HCT116 (cell line): Measurements from ENCODE around the gene AOPEP. TPM values are rescaled to one million over a fixed set of nuclear protein-coding genes. Genes with fewer than 3 reads are reported as not detected.

Source experiments
- ATAC-seq: fragments of 200-7000 bp; cut with Tn5 transposase; 2 replicates; pipeline ENCODE4 v1.9.1; 2020; ENCODE audit warnings: mild to moderate bottlenecking, moderate library complexity
- BruUV-seq: library from RNA; stranded (reverse); fragments of 400-500 nt; replicated peaks from 2 replicates; lab custom pipeline; 2021; lab: Mats Ljungman, UMichigan
- CTCF ChIA-PET: fragments of 300-600 bp; sonication (Branson Sonifier 250); formaldehyde crosslinking; loops from one replicate; lab custom pipeline; 2021; ENCODE audit warnings: antibody characterized with exemption; lab: Charles Lee
- POLR2A ChIA-PET: fragments of 300-600, 350-600 bp; sonication (Branson Sonifier 250); formaldehyde crosslinking; loops from one replicate; lab custom pipeline; 2021; ENCODE audit warnings: antibody characterized with exemption; lab: Charles Lee
- RAD21 ChIA-PET, 2 experiments: fragments of 300-600 bp; sonication (Branson Sonifier 250); formaldehyde crosslinking; loops; one replicate each; lab custom pipeline; 2023; ENCODE audit warnings: low total read pairs in 2 of 2; ENCODE audit not compliant: uncharacterized antibody in 2 of 2, unreplicated experiment in 2 of 2, low non-redundant PET in 1 of 2; lab: Charles Lee
- DNase-seq: peaks from one replicate; pipeline ENCODE4 v3.0.0-alpha.2; 2010; ENCODE audit warnings: low read depth, low spot score
- H2AFZ ChIP-seq: fragments of 200-600 bp; shearing (Covaris generic), sonication (generic); 2 replicates; pipeline ENCODE4 v1.6.1; 2017; ENCODE audit warnings: low read depth, mixed run types, mixed read lengths, antibody characterized with exemption, low read length; ENCODE audit not compliant: poor library complexity, severe bottlenecking
- H3K27ac ChIP-seq: 2 replicates; pipeline ENCODE4 v1.5.1; 2012; ENCODE audit warnings: low read depth, low read length
- H3K27me3 ChIP-seq: fragments of 200-600 bp; sonication (generic); 2 replicates; pipeline ENCODE4 v1.6.1; 2016; ENCODE audit warnings: mixed run types, low read length, mixed read lengths; ENCODE audit not compliant: insufficient read depth
- H3K36me3 ChIP-seq, 2 experiments: fragments of 200-500 bp in 1 of 2; fragments of 200-600 bp in 1 of 2; sonication (Bioruptor generic) in 1 of 2; sonication (generic) in 1 of 2; 2 replicates each; pipeline versions ENCODE4 v1.5.1 to v1.6.1; 2014 to 2016; ENCODE audit warnings: low read length in 2 of 2, inconsistent platforms in 1 of 2, mixed read lengths in 1 of 2, mixed run types in 1 of 2; ENCODE audit not compliant: insufficient read depth in 2 of 2, control insufficient read depth in 1 of 2
- H3K4me1 ChIP-seq, 2 experiments: fragments of 200-600 bp in 1 of 2; sonication (generic) in 1 of 2; 2 replicates each; pipeline versions ENCODE4 v1.5.1 to v1.6.1; 2012 to 2017; ENCODE audit warnings: low read length in 2 of 2, inconsistent platforms in 1 of 2, mild to moderate bottlenecking in 1 of 2, mixed read lengths in 1 of 2, mixed run types in 1 of 2, moderate library complexity in 1 of 2; ENCODE audit not compliant: insufficient read depth in 2 of 2, control insufficient read depth in 1 of 2
- H3K4me2 ChIP-seq: fragments of 200-600 bp; sonication (generic); 2 replicates; pipeline ENCODE4 v1.6.1; 2017; ENCODE audit warnings: mixed run types, low read length, mixed read lengths
- H3K4me3 ChIP-seq, 2 experiments: fragments of 200-600 bp in 1 of 2; sonication (generic) in 1 of 2; replicated peaks in 1 of 2; 2 replicates each; pipeline ENCODE4 v1.5.1; 2011 to 2016; ENCODE audit warnings: low read length in 2 of 2, control low read depth in 1 of 2, low read depth in 1 of 2, mild to moderate bottlenecking in 1 of 2, mixed read lengths in 1 of 2, mixed run types in 1 of 2
- H3K79me2 ChIP-seq: fragments of 200-600 bp; sonication (generic); 2 replicates; pipeline ENCODE4 v1.6.1; 2017; ENCODE audit warnings: mild to moderate bottlenecking, mixed run types, low read length, moderate library complexity, mixed read lengths; ENCODE audit not compliant: insufficient read depth
- H3K9ac ChIP-seq: fragments of 200-600 bp; sonication (generic); 2 replicates; pipeline ENCODE4 v1.6.1; 2016; ENCODE audit warnings: low read length, mixed read lengths
- H3K9me2 ChIP-seq: fragments of 200-600 bp; sonication (generic), shearing (Covaris generic); 2 replicates; pipeline ENCODE4 v1.6.1; 2017; ENCODE audit warnings: mixed run types, mild to moderate bottlenecking, moderate library complexity; ENCODE audit not compliant: insufficient read depth
- H3K9me3 ChIP-seq, 2 experiments: fragments of 200-500 bp in 1 of 2; fragments of 200-600 bp in 1 of 2; sonication (Bioruptor generic) in 1 of 2; sonication (generic) in 1 of 2; 2 replicates each; pipeline ENCODE4 v1.6.1; 2014 to 2017; ENCODE audit warnings: low read length in 2 of 2, mixed read lengths in 2 of 2, inconsistent platforms in 1 of 2, low read depth in 1 of 2, mild to moderate bottlenecking in 1 of 2, mixed run types in 1 of 2, moderate library complexity in 1 of 2; ENCODE audit not compliant: control insufficient read depth in 1 of 2, insufficient read depth in 1 of 2
- H4K20me1 ChIP-seq: fragments of 200-600 bp; sonication (generic), shearing (Covaris generic); 2 replicates; pipeline ENCODE4 v1.6.1; 2017; ENCODE audit warnings: mixed run types, mild to moderate bottlenecking, moderate library complexity; ENCODE audit not compliant: insufficient read depth
- ATF3 ChIP-seq: IDR thresholded peaks from 2 replicates; pipeline ENCODE4 v1.6.1; 2012
- CBX3 ChIP-seq: IDR thresholded peaks from 2 replicates; pipeline ENCODE4 v1.6.1; 2012; ENCODE audit warnings: low read depth
- EGR1 ChIP-seq: IDR thresholded peaks from 2 replicates; pipeline ENCODE4 v1.6.1; 2012; ENCODE audit warnings: low read depth
- ELF1 ChIP-seq: IDR thresholded peaks from 2 replicates; pipeline ENCODE4 v1.6.1; 2012; ENCODE audit warnings: low read depth, borderline replicate concordance
- EZH2phosphoT487 ChIP-seq: fragments of 200-600 bp; IDR thresholded peaks from 2 replicates; pipeline ENCODE4 v1.6.1; 2018; ENCODE audit warnings: antibody characterized with exemption, borderline replicate concordance
- MAX ChIP-seq: IDR thresholded peaks from 2 replicates; pipeline ENCODE4 v1.6.1; 2012
- POLR2A ChIP-seq: IDR thresholded peaks from 2 replicates; pipeline ENCODE4 v1.7.0; 2011; ENCODE audit warnings: borderline replicate concordance; ENCODE audit not compliant: insufficient read depth, insufficient read length; ENCODE audit errors: extremely low read depth
- SRF ChIP-seq: IDR thresholded peaks from 2 replicates; pipeline ENCODE4 v1.6.1; 2012; ENCODE audit warnings: low read depth
- intact Hi-C: fragments of 100-400 bp; cut with micrococcal nuclease; formaldehyde crosslinking; loops from 2 replicates; pipeline ENCODE4 v1.10.0; 2022
- total RNA-seq: library from RNA; stranded (reverse); gene quantifications from one replicate; pipeline ENCODE4 v1.2.1, GENCODE V29; 2021; ENCODE audit not compliant: unreplicated experiment
- TF ChIP-seq, protein P1 (sequence below), 3 experiments: fragments of 200-600 bp in 1 of 3; sonication (generic) in 1 of 3; IDR thresholded peaks in 2 of 3; conservative IDR thresholded peaks in 1 of 3; 2 replicates each; pipeline ENCODE4 v1.5.1; 2012 to 2017; ENCODE audit warnings: low read depth in 2 of 3, low read length in 2 of 3, antibody characterized with exemption in 1 of 3, borderline replicate concordance in 1 of 3, control low read depth in 1 of 3, mild to moderate bottlenecking in 1 of 3, mixed read lengths in 1 of 3, mixed run types in 1 of 3, moderate library complexity in 1 of 3; ENCODE audit not compliant: insufficient read depth in 1 of 3

AOPEP gene
- total RNA-seq, 1 experiment from 2014 or later = 15.1 TPM

DNA sequence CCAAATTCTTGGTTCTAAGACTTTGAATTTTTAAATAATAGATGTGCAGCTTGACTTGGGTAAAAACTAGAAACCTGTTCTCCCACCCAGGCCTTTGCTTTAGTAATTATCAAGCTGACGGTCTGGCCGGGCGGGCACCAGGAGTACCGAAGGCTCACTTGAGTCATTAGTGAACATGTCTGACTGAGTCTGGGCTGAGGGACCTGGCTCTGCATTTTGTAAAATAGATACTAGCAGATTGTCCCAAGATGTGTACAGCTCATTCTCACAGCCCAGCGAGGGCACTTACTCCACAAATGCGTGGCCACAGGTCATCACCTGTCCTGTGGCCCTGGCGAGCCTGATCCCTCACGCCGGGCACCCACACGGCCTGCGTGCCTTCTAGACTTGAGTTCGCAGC lies 374.8 kb downstream of the AOPEP start:
- BruUV-seq = no TSS peak

More for the DNA sequence above, 374.8 kb downstream of the AOPEP start:
- Histone ChIP-seq H2AFZ (no peak overlapping the region), H4K20me1 (no peaks in the 10 kb centered on the region), H3K4me1 (peaks cover 0 to 12% of the 10 kb centered on the region in 2 experiments; a peak in 2 of 4 replicates), H3K36me3 (no peaks in the 10 kb centered on the region), H3K4me3 (no peak overlapping the region), H3K27ac (no peak overlapping the region), H3K27me3 (no peaks in the 10 kb centered on the region), H3K4me2 (no peak overlapping the region), H3K9ac (no peak overlapping the region), H3K9me3 (no peaks in the 10 kb centered on the region), H3K79me2 (no peaks in the 10 kb centered on the region), H3K9me2 (no peaks in the 10 kb centered on the region)
- intact Hi-C loops = no loop called here
- ChIA-PET RAD21 (no interaction called here), CTCF (no interaction called here), POLR2A (no interaction called here)
- TF ChIP-seq EZH2phosphoT487 (no peak), POLR2A (no peak), ELF1 (no peak), SRF (no peak), ATF3 (no peak), MAX (no peak), EGR1 (no peak), CBX3 (no peak)
- TF ChIP-seq, protein P1, sequence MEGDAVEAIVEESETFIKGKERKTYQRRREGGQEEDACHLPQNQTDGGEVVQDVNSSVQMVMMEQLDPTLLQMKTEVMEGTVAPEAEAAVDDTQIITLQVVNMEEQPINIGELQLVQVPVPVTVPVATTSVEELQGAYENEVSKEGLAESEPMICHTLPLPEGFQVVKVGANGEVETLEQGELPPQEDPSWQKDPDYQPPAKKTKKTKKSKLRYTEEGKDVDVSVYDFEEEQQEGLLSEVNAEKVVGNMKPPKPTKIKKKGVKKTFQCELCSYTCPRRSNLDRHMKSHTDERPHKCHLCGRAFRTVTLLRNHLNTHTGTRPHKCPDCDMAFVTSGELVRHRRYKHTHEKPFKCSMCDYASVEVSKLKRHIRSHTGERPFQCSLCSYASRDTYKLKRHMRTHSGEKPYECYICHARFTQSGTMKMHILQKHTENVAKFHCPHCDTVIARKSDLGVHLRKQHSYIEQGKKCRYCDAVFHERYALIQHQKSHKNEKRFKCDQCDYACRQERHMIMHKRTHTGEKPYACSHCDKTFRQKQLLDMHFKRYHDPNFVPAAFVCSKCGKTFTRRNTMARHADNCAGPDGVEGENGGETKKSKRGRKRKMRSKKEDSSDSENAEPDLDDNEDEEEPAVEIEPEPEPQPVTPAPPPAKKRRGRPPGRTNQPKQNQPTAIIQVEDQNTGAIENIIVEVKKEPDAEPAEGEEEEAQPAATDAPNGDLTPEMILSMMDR (IDR thresholded peaks at IDR 0.05 in 2 of 3, conservative IDR thresholded peaks at IDR 0.05 in 1 of 3; ENCODE audit: borderline replicate concordance in 1 of 3, insufficient read depth in 1 of 3, low read depth in 2 of 3, low read length in 2 of 3) = no peak
- DNase-seq (no peak), ATAC-seq (no peak)
